Ectodermal cell (in vitro differentiated cells): Measurements from ENCODE around the gene CLSTN2.

ENCODE experiments used
- H3K27ac ChIP-seq: 2 replicates; pipeline ENCODE4 v1.7.0; 2013; ENCODE audit warnings: mild to moderate bottlenecking, low read depth, low read length; ENCODE audit not compliant: insufficient read depth, poor library complexity, severe bottlenecking
- H3K27me3 ChIP-seq: 2 replicates; pipeline ENCODE4 v1.7.0; 2013; ENCODE audit warnings: mild to moderate bottlenecking, low read length; ENCODE audit not compliant: insufficient read depth, control insufficient read depth, poor library complexity, severe bottlenecking
- H3K36me3 ChIP-seq: one replicate; pipeline ENCODE4 v1.7.0; 2013; ENCODE audit warnings: low read length; ENCODE audit not compliant: control insufficient read depth, insufficient read depth
- H3K4me1 ChIP-seq: one replicate; pipeline ENCODE4 v1.7.0; 2013; ENCODE audit warnings: low read length; ENCODE audit not compliant: control insufficient read depth, insufficient read depth
- H3K4me3 ChIP-seq: 2 replicates; pipeline ENCODE4 v1.7.0; 2013; ENCODE audit warnings: low read depth, low read length, control low read depth; ENCODE audit not compliant: insufficient read depth
- H3K9me3 ChIP-seq: 2 replicates; pipeline ENCODE4 v1.7.0; 2013; ENCODE audit warnings: mild to moderate bottlenecking, low read length, moderate library complexity; ENCODE audit not compliant: control insufficient read depth
- WGBS, 2 experiments: methylation state at CpG; one replicate each; pipeline ENCODE4 v1.1.7; 2013; ENCODE audit warnings: missing lambda C conversion rate in 2 of 2; 5-methylcytosine and 5-hydroxymethylcytosine counted together

CLSTN2 gene

GRCh38 chr3:140593766-140594165, 658.8 kb downstream of the CLSTN2 start:
- Histone ChIP-seq H3K27me3 (no peaks in the 10 kb centered on the region), H3K9me3 (no peaks in the 10 kb centered on the region), H3K4me1 (peaks cover 2% of the 10 kb centered on the region), H3K36me3 (no peaks in the 10 kb centered on the region), H3K27ac (no peak overlapping the region), H3K4me3 (no peak overlapping the region)
- WGBS, 2 experiments, result 97 to 100% methylated on average over 2 to 3 of the region's 3 CpGs

GRCh38 chr3:140595295-140595694, 660.3 kb downstream of the CLSTN2 start:
- Histone ChIP-seq H3K36me3 (no peaks in the 10 kb centered on the region), H3K27ac (no peak overlapping the region), H3K4me1 (no peaks in the 10 kb centered on the region), H3K27me3 (no peaks in the 10 kb centered on the region), H3K9me3 (no peaks in the 10 kb centered on the region), H3K4me3 (no peak overlapping the region)
- WGBS, 2 experiments, result 91 to 92% methylated on average over 2 of the region's 2 CpGs

- Histone ChIP-seq H3K27me3 (no peaks in the 10 kb centered on the region), H3K36me3 (no peaks in the 10 kb centered on the region), H3K4me3 (no peak overlapping the region), H3K9me3 (no peaks in the 10 kb centered on the region), H3K4me1 (no peaks in the 10 kb centered on the region), H3K27ac (no peak overlapping the region)
- 89 to 96% methylated on average over 3 of the region's 3 CpGs for WGBS, 2 experiments
These were observed 662.4 kb downstream of the CLSTN2 start for GRCh38 chr3:140597364-140597763.

- no peak overlapping the region for H3K27ac ChIP-seq
- no peaks in the 10 kb centered on the region for H3K27me3 ChIP-seq
- 88 to 93% methylated on average over 1 to 2 of the region's 2 CpGs for WGBS, 2 experiments
- H3K36me3 ChIP-seq, result no peaks in the 10 kb centered on the region
- no peaks in the 10 kb centered on the region for H3K4me1 ChIP-seq
- H3K9me3 ChIP-seq, result no peaks in the 10 kb centered on the region
- H3K4me3 ChIP-seq, result no peak overlapping the region
These were observed 662.8 kb downstream of the CLSTN2 start for GRCh38 chr3:140597792-140598191.

- Histone ChIP-seq H3K27me3 (no peaks in the 10 kb centered on the region), H3K27ac (no peak overlapping the region), H3K4me1 (no peaks in the 10 kb centered on the region), H3K4me3 (no peak overlapping the region), H3K9me3 (no peaks in the 10 kb centered on the region), H3K36me3 (no peaks in the 10 kb centered on the region)
These were observed 664.0 kb downstream of the CLSTN2 start for GRCh38 chr3:140599009-140599408.

- WGBS, 2 experiments, result 87 to 92% methylated on average over 1 of the region's 1 CpG
- Histone ChIP-seq H3K36me3 (no peaks in the 10 kb centered on the region), H3K4me3 (no peak overlapping the region), H3K27ac (no peak overlapping the region), H3K27me3 (no peaks in the 10 kb centered on the region), H3K9me3 (no peaks in the 10 kb centered on the region), H3K4me1 (no peaks in the 10 kb centered on the region)
These were observed 664.5 kb downstream of the CLSTN2 start for GRCh38 chr3:140599496-140599895.

GRCh38 chr3:140601881-140602280, 666.9 kb downstream of the CLSTN2 start:
- H3K9me3 ChIP-seq, result no peaks in the 10 kb centered on the region
- 89 to 94% methylated on average over 2 to 3 of the region's 3 CpGs for WGBS, 2 experiments
- no peaks in the 10 kb centered on the region for H3K4me1 ChIP-seq
- no peaks in the 10 kb centered on the region for H3K36me3 ChIP-seq
- H3K27me3 ChIP-seq, result no peaks in the 10 kb centered on the region
- H3K27ac ChIP-seq, result no peak overlapping the region
- no peak overlapping the region for H3K4me3 ChIP-seq

- WGBS, 2 experiments, result 89 to 96% methylated on average over 2 of the region's 2 CpGs
- Histone ChIP-seq H3K27ac (no peak overlapping the region), H3K9me3 (no peaks in the 10 kb centered on the region), H3K36me3 (no peaks in the 10 kb centered on the region), H3K4me3 (no peak overlapping the region), H3K27me3 (no peaks in the 10 kb centered on the region), H3K4me1 (no peaks in the 10 kb centered on the region)
These were observed 667.8 kb downstream of the CLSTN2 start for GRCh38 chr3:140602781-140603180.

GRCh38 chr3:140603766-140604165, 668.8 kb downstream of the CLSTN2 start:
- Histone ChIP-seq H3K27ac (no peak overlapping the region), H3K4me3 (no peak overlapping the region), H3K4me1 (no peaks in the 10 kb centered on the region), H3K27me3 (no peaks in the 10 kb centered on the region), H3K36me3 (no peaks in the 10 kb centered on the region), H3K9me3 (no peaks in the 10 kb centered on the region)
- WGBS, 2 experiments, result 93 to 100% methylated on average over 2 to 3 of the region's 3 CpGs

GRCh38 chr3:140610544-140610943, 675.6 kb downstream of the CLSTN2 start:
- H3K27ac ChIP-seq, result no peak overlapping the region
- 90 to 97% methylated on average over 2 to 3 of the region's 3 CpGs for WGBS, 2 experiments
- no peaks in the 10 kb centered on the region for H3K9me3 ChIP-seq
- H3K4me3 ChIP-seq, result no peak overlapping the region
- no peaks in the 10 kb centered on the region for H3K4me1 ChIP-seq
- no peaks in the 10 kb centered on the region for H3K36me3 ChIP-seq
- no peaks in the 10 kb centered on the region for H3K27me3 ChIP-seq

- no peaks in the 10 kb centered on the region for H3K36me3 ChIP-seq
- WGBS, 2 experiments, result 100% methylated on average over 1 of the region's 1 CpG; no CpG with 5 or more reads in 1 of the 2 experiments
- H3K27me3 ChIP-seq, result no peaks in the 10 kb centered on the region
- no peak overlapping the region for H3K4me3 ChIP-seq
- H3K27ac ChIP-seq, result no peak overlapping the region
- no peaks in the 10 kb centered on the region for H3K4me1 ChIP-seq
- no peaks in the 10 kb centered on the region for H3K9me3 ChIP-seq
These were observed 679.0 kb downstream of the CLSTN2 start for GRCh38 chr3:140614001-140614400.
